ENCODE data around the gene RELL2. TPM values are rescaled to one million over a fixed set of nuclear protein-coding genes. Genes with fewer than 3 reads are reported as not detected.
A peak's percentile ranks its signal among the peaks of the same experiment; 100 is the strongest.

Gene RELL2
- total RNA-seq, 1 donor from 2014 or later: 6.1 TPM

GRCh38 chr5:141680751-141681201 is 44.0 kb downstream of the RELL2 start:
- DNase-seq (ENCODE audit: low spot score): no peak
- Mint-ChIP-seq H3K36me3 (ENCODE audit: low read depth) (no peaks in the 10 kb centered on the region), H3K27me3 (ENCODE audit: low read depth) (no peaks in the 10 kb centered on the region), H3K27ac (ENCODE audit: unreplicated experiment) (peak overlapping the region; percentile 97), H3K4me3 (ENCODE audit: unreplicated experiment) (peak overlapping the region; percentile 74), H3K9me3 (ENCODE audit: low read depth) (no peaks in the 10 kb centered on the region), H3K4me1 (ENCODE audit: low read depth) (peaks cover 16% of the 10 kb centered on the region)
- no peak for TF ChIP-seq CTCF (IDR thresholded peaks at IDR 0.05)

- no peaks in the 10 kb centered on the region for H3K9me3 Mint-ChIP-seq (ENCODE audit: low read depth)
- peak overlapping the region; percentile 97 for H3K27ac Mint-ChIP-seq (ENCODE audit: unreplicated experiment)
- no peak for TF ChIP-seq CTCF (IDR thresholded peaks at IDR 0.05)
- peak overlapping the region; percentile 74 for H3K4me3 Mint-ChIP-seq (ENCODE audit: unreplicated experiment)
- peaks cover 16% of the 10 kb centered on the region for H3K4me1 Mint-ChIP-seq (ENCODE audit: low read depth)
- DNase-seq (ENCODE audit: low spot score): no peak
- no peaks in the 10 kb centered on the region for H3K27me3 Mint-ChIP-seq (ENCODE audit: low read depth)
- H3K36me3 Mint-ChIP-seq (ENCODE audit: low read depth): no peaks in the 10 kb centered on the region
These were observed 44.5 kb downstream of the RELL2 start for GRCh38 chr5:141681295-141681694.

GRCh38 chr5:141681695-141682641 is 45.2 kb downstream of the RELL2 start, which contains the start of gene ARAP3:
Gene ARAP3 (minus strand): TSS chr5:141682230. CDS start chr5:141680486, 1,744 bp downstream.
- Mint-ChIP-seq H3K27me3 (ENCODE audit: low read depth) (no peaks in the 10 kb centered on the region), H3K4me3 (ENCODE audit: unreplicated experiment) (peak within 1 kb of the TSS; percentile 74), H3K27ac (ENCODE audit: unreplicated experiment) (peak within 1 kb of the TSS; percentile 97), H3K36me3 (ENCODE audit: low read depth) (no peaks in the 10 kb centered on the region), H3K9me3 (ENCODE audit: low read depth) (no peaks in the 10 kb centered on the region), H3K4me1 (ENCODE audit: low read depth) (peaks cover 16% of the 10 kb centered on the region)
- DNase-seq (ENCODE audit: low spot score): no peak
- no peak for TF ChIP-seq CTCF (IDR thresholded peaks at IDR 0.05)

GRCh38 chr5:141683596-141684141 is 46.9 kb downstream of the RELL2 start:
- Mint-ChIP-seq H3K36me3 (ENCODE audit: low read depth) (no peaks in the 10 kb centered on the region), H3K27me3 (ENCODE audit: low read depth) (no peaks in the 10 kb centered on the region), H3K27ac (ENCODE audit: unreplicated experiment) (no peak overlapping the region), H3K4me1 (ENCODE audit: low read depth) (peaks cover 16% of the 10 kb centered on the region), H3K4me3 (ENCODE audit: unreplicated experiment) (no peak overlapping the region), H3K9me3 (ENCODE audit: low read depth) (no peaks in the 10 kb centered on the region)
- no peak for DNase-seq (ENCODE audit: low spot score)
- TF ChIP-seq CTCF (IDR thresholded peaks at IDR 0.05): no peak

- H3K27ac Mint-ChIP-seq (ENCODE audit: unreplicated experiment): no peak overlapping the region
- no peak for DNase-seq (ENCODE audit: low spot score)
- H3K4me3 Mint-ChIP-seq (ENCODE audit: unreplicated experiment): no peak overlapping the region
- peaks cover 11% of the 10 kb centered on the region for H3K27me3 Mint-ChIP-seq (ENCODE audit: low read depth)
- TF ChIP-seq CTCF (IDR thresholded peaks at IDR 0.05): no peak
- H3K4me1 Mint-ChIP-seq (ENCODE audit: low read depth): peaks cover 15% of the 10 kb centered on the region
- no peaks in the 10 kb centered on the region for H3K36me3 Mint-ChIP-seq (ENCODE audit: low read depth)
- no peaks in the 10 kb centered on the region for H3K9me3 Mint-ChIP-seq (ENCODE audit: low read depth)
These were observed 48.8 kb downstream of the RELL2 start for GRCh38 chr5:141685591-141685990.
